ENCODE data around the gene TAGLN3.

The TAGLN3 gene

DNA sequence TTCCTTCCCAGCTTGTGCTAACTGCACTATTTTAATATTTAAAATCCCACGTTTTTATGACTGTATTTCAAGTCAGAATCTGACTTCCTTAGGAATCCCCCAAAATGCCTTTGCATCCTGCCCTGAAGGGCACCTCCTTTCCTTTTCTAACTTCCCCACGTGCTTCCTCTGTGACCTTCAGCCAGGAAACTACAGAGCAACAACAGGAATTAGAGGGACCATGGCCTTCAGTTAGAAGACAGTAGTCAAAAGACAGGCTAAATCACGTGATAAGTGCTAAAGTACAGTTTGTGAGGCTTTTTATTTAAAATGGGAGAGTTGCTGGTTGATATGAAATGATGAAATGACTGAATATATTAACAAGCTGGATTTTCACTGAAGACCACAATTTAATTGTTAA is 31.7 kb upstream of the TAGLN3 start (continued):
- TF ChIP-seq, protein P1, sequence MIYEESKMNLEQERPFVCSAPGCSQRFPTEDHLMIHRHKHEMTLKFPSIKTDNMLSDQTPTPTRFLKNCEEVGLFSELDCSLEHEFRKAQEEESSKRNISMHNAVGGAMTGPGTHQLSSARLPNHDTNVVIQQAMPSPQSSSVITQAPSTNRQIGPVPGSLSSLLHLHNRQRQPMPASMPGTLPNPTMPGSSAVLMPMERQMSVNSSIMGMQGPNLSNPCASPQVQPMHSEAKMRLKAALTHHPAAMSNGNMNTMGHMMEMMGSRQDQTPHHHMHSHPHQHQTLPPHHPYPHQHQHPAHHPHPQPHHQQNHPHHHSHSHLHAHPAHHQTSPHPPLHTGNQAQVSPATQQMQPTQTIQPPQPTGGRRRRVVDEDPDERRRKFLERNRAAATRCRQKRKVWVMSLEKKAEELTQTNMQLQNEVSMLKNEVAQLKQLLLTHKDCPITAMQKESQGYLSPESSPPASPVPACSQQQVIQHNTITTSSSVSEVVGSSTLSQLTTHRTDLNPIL (CRISPR knock-in tag; IDR thresholded peaks at IDR 0.05; ENCODE audit: low read depth), result no peak
- TF ChIP-seq RARB (CRISPR knock-in tag; IDR thresholded peaks at IDR 0.05) (no peak), CSDC2 (CRISPR knock-in tag; IDR thresholded peaks at IDR 0.05) (no peak), PPARA (CRISPR knock-in tag; IDR thresholded peaks at IDR 0.05; ENCODE audit: borderline replicate concordance) (no peak), ISL1 (CRISPR knock-in tag; IDR thresholded peaks at IDR 0.05) (no peak), ZNF565 (CRISPR knock-in tag; conservative IDR thresholded peaks at IDR 0.05; ENCODE audit: low read depth) (no peak), ZC3H10 (CRISPR knock-in tag; IDR thresholded peaks at IDR 0.05) (no peak)
- TF ChIP-seq, protein P2, sequence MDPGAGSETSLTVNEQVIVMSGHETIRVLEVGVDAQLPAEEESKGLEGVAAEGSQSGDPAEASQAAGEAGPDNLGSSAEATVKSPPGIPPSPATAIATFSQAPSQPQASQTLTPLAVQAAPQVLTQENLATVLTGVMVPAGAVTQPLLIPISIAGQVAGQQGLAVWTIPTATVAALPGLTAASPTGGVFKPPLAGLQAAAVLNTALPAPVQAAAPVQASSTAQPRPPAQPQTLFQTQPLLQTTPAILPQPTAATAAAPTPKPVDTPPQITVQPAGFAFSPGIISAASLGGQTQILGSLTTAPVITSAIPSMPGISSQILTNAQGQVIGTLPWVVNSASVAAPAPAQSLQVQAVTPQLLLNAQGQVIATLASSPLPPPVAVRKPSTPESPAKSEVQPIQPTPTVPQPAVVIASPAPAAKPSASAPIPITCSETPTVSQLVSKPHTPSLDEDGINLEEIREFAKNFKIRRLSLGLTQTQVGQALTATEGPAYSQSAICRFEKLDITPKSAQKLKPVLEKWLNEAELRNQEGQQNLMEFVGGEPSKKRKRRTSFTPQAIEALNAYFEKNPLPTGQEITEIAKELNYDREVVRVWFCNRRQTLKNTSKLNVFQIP (CRISPR knock-in tag; IDR thresholded peaks at IDR 0.05; ENCODE audit: borderline replicate concordance, low read depth), result no peak
- TF ChIP-seq, protein P3, sequence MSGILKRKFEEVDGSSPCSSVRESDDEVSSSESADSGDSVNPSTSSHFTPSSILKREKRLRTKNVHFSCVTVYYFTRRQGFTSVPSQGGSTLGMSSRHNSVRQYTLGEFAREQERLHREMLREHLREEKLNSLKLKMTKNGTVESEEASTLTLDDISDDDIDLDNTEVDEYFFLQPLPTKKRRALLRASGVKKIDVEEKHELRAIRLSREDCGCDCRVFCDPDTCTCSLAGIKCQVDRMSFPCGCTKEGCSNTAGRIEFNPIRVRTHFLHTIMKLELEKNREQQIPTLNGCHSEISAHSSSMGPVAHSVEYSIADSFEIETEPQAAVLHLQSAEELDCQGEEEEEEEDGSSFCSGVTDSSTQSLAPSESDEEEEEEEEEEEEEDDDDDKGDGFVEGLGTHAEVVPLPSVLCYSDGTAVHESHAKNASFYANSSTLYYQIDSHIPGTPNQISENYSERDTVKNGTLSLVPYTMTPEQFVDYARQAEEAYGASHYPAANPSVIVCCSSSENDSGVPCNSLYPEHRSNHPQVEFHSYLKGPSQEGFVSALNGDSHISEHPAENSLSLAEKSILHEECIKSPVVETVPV (CRISPR knock-in tag; IDR thresholded peaks at IDR 0.05), result no peak

DNA sequence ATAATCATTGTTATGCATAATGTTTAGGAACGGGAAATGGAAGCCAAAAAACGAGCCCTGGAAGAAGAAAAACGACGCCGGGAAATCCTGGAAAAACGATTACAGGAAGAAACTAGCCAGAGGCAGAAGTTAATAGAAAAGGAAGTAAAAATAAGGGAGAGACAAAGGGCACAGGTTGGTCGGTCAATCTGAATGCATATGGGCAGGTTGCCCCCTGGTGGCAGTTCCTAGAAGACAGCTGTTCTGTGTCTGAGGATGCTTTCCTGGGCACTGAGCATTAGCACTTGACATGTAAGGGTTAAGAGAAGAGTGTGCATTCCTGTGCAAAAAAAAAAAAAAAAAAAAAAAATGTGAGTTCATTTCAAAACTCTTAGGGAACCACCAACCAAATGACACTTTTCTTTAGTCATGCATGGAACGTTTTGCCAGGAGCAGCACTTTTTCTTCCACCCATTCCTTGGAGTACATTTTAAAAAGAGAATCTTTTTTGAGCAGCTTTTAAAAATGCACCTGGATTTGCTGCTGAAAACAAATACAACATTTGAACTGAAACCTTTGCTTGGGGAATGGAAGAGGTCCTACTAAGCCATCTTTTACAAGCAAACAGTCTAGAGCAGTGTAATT is 31.0 kb upstream of the TAGLN3 start:
- peak; percentile 94 for ATAC-seq
- TF ChIP-seq BACH2 (CRISPR knock-in tag; IDR thresholded peaks at IDR 0.05; ENCODE audit: borderline replicate concordance) (no peak), ARNTL (CRISPR knock-in tag; IDR thresholded peaks at IDR 0.05; ENCODE audit: borderline replicate concordance, low read depth) (no peak), PPARA (CRISPR knock-in tag; IDR thresholded peaks at IDR 0.05; ENCODE audit: borderline replicate concordance) (no peak), TCF4 (CRISPR knock-in tag; IDR thresholded peaks at IDR 0.05; ENCODE audit: borderline replicate concordance) (no peak), ZNF70 (CRISPR knock-in tag; IDR thresholded peaks at IDR 0.05) (no peak), GLIS3 (CRISPR knock-in tag; IDR thresholded peaks at IDR 0.05) (no peak)
- TF ChIP-seq, protein P3 (CRISPR knock-in tag; IDR thresholded peaks at IDR 0.05), result no peak
- TF ChIP-seq, protein P4, sequence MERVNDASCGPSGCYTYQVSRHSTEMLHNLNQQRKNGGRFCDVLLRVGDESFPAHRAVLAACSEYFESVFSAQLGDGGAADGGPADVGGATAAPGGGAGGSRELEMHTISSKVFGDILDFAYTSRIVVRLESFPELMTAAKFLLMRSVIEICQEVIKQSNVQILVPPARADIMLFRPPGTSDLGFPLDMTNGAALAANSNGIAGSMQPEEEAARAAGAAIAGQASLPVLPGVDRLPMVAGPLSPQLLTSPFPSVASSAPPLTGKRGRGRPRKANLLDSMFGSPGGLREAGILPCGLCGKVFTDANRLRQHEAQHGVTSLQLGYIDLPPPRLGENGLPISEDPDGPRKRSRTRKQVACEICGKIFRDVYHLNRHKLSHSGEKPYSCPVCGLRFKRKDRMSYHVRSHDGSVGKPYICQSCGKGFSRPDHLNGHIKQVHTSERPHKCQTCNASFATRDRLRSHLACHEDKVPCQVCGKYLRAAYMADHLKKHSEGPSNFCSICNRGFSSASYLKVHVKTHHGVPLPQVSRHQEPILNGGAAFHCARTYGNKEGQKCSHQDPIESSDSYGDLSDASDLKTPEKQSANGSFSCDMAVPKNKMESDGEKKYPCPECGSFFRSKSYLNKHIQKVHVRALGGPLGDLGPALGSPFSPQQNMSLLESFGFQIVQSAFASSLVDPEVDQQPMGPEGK (CRISPR knock-in tag; IDR thresholded peaks at IDR 0.05; ENCODE audit: borderline replicate concordance), result no peak
- TF ChIP-seq, protein P1 (CRISPR knock-in tag; IDR thresholded peaks at IDR 0.05; ENCODE audit: low read depth), result no peak

DNA sequence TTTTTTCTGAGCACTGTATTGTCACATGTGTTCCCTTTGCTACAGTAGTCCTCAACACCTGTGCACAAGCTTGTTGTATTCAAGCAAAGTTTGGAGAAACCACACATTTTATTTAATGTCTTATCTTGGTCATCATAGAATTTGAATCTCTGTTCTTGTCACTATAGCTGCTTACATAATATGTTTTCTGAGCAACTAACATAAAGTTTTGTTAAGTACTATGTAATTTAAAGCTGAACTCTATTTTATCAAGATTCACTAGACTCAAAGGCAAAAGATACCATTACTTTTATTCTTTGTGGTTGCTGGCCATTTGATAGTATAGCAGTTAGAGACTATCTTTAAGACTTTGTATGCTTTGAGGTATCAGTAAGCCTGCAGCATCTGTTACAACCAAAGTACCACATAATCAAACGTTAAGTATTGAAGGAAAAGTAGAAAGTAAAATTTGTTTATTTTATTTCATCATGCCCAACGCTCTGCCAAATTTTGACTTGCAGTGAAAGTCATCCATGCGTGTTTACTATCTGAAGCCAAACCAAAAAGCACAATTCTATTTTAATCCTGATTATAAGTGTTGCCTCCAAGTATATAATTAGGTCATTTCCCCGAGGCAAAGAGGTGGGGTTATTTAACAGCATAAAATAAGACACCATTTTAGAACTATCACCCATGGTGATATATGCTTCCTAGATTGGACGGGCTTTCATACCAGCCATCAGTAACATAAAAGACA is 30.2 kb upstream of the TAGLN3 start:
- ATAC-seq, result no peak
- TF ChIP-seq, protein P4 (CRISPR knock-in tag; IDR thresholded peaks at IDR 0.05; ENCODE audit: borderline replicate concordance), result no peak
- TF ChIP-seq ZC3H10 (CRISPR knock-in tag; IDR thresholded peaks at IDR 0.05) (no peak), SNAI2 (CRISPR knock-in tag; IDR thresholded peaks at IDR 0.05) (no peak), TCF4 (CRISPR knock-in tag; IDR thresholded peaks at IDR 0.05; ENCODE audit: borderline replicate concordance) (no peak), RARB (CRISPR knock-in tag; IDR thresholded peaks at IDR 0.05) (no peak), ZFP30 (CRISPR knock-in tag; IDR thresholded peaks at IDR 0.05) (no peak), ESRRG (CRISPR knock-in tag; IDR thresholded peaks at IDR 0.05) (no peak), ZNF8 (CRISPR knock-in tag; IDR thresholded peaks at IDR 0.05) (no peak), ISL1 (CRISPR knock-in tag; IDR thresholded peaks at IDR 0.05) (no peak), OSR1 (CRISPR knock-in tag; IDR thresholded peaks at IDR 0.05) (no peak)
- TF ChIP-seq, protein P3 (CRISPR knock-in tag; IDR thresholded peaks at IDR 0.05), result no peak
- TF ChIP-seq, protein P1 (CRISPR knock-in tag; IDR thresholded peaks at IDR 0.05; ENCODE audit: low read depth), result no peak

Data from SK-N-SH treated with all-trans-retinoic acid at 6 μM for 48 hours (cell line).